ENCODE results near the gene MON2. TPM values are rescaled to one million over a fixed set of nuclear protein-coding genes. Genes with fewer than 3 reads are reported as not detected.

Gene MON2
- total and polyA plus RNA-seq, 2 of the 8 experiments (the other 6 are each of a cell fraction or from before 2014, with no cell fraction given) = 3.8 to 21.8 TPM

- no peak overlapping the region for H2AK5ac ChIP-seq (ENCODE audit: low read depth, low read length)
- H2BK20ac ChIP-seq (ENCODE audit: low read length) = no peak overlapping the region
- no peak for FAIRE-seq
- WGBS, 2 experiments (ENCODE audit: extremely low coverage in 1 of 2, insufficient coverage in 1 of 2, insufficient read length in 1 of 2, insufficient replicate concordance in 2 of 2, low coverage in 1 of 2, low lambda C conversion rate in 2 of 2, missing lambda C conversion rate in 1 of 2) = 73% methylated on average over 3 of the region's 3 CpGs; no CpG with 5 or more reads in 1 of the 2 experiments
- POLR2A ChIA-PET (ENCODE audit: partially characterized antibody) = no interaction called here
- peak in 1 of 3 experiments; percentile 34; a peak in 1 of 4 replicates for TF ChIP-seq CTCF (IDR thresholded peaks at IDR 0.05; ENCODE audit: control extremely low read depth in 1 of 3, insufficient read depth in 1 of 3, low read depth in 1 of 3, low read length in 3 of 3)
- TF ChIP-seq RAD21 (IDR thresholded peaks at IDR 0.05 in 1 of 2, conservative IDR thresholded peaks at IDR 0.05 in 1 of 2; ENCODE audit: low read depth in 2 of 2, low read length in 2 of 2) = peak; percentile 38 to 61
- no peak for TF ChIP-seq CHD2 (IDR thresholded peaks at IDR 0.05; ENCODE audit: low read length)
- no peak overlapping the region for H3K14ac ChIP-seq (ENCODE audit: insufficient read length)
- CTCF ChIA-PET (ENCODE audit: partially characterized antibody) = interaction anchor here (0.8 to 1.8 kb wide), 4 partner anchors 34 to 462 kb away, joined by 3 to 7 read pairs (median 4); partner anchors contain the start of gene PPM1H
- H3K4ac ChIP-seq (replicated peaks; ENCODE audit: insufficient read length, low read depth, low read length) = no peak overlapping the region
- H3K27ac ChIP-seq (ENCODE audit: low read depth, low read length) = no peak overlapping the region
- H3K23ac ChIP-seq (ENCODE audit: insufficient read length) = no peak overlapping the region
- H4K5ac ChIP-seq (ENCODE audit: insufficient read length, low read depth, low read length) = no peak overlapping the region
- DNase-seq (ENCODE audit: low read depth in 1 of 2, low spot score in 2 of 2) = no peak
- no peak overlapping the region for H2BK15ac ChIP-seq (ENCODE audit: low read length)
- no peak overlapping the region for H2BK5ac ChIP-seq (ENCODE audit: low read depth, low read length)
- H2BK12ac ChIP-seq (ENCODE audit: low read depth, low read length) = no peak overlapping the region
- peaks cover under 1% of the 10 kb centered on the region; the same call in 1 of the 2 replicates for H3K79me1 ChIP-seq (ENCODE audit: low read depth, low read length)
- no peak overlapping the region for H3K4me2 ChIP-seq (ENCODE audit: insufficient read depth in 1 of 2, low read depth in 2 of 2, low read length in 2 of 2)
- H3K23me2 ChIP-seq (ENCODE audit: low read depth, low read length) = peaks cover 2% of the 10 kb centered on the region; the same call in 1 of the 2 replicates
- H4K8ac ChIP-seq (ENCODE audit: extremely low read depth, insufficient read depth, low read length) = no peak overlapping the region
- no peaks in the 10 kb centered on the region; a peak in 1 of 8 replicates for H3K36me3 ChIP-seq (ENCODE audit: control insufficient read depth in 2 of 4, insufficient read depth in 4 of 4, low read length in 3 of 4)
- H2AFZ ChIP-seq (ENCODE audit: low read length) = no peak overlapping the region
- H4K20me1 ChIP-seq (replicated peaks in 1 of 2; ENCODE audit: control insufficient read depth in 1 of 2, insufficient read depth in 2 of 2, low read length in 2 of 2) = peaks cover 0 to 2% of the 10 kb centered on the region in 2 experiments
- H3K4me3 ChIP-seq (ENCODE audit: extremely low read depth in 1 of 4, insufficient read depth in 2 of 4, low read depth in 3 of 4, low read length in 4 of 4) = no peak overlapping the region
- H3K56ac ChIP-seq (replicated peaks; ENCODE audit: insufficient read length, low read depth, low read length) = no peak overlapping the region
- H3K9me3 ChIP-seq (ENCODE audit: insufficient read depth in 2 of 2, low read depth in 1 of 2, low read length in 1 of 2) = no peaks in the 10 kb centered on the region
- H3K4me1 ChIP-seq (replicated peaks in 1 of 4; ENCODE audit: control insufficient read depth in 3 of 4, insufficient read depth in 4 of 4, low read length in 3 of 4) = no peaks in the 10 kb centered on the region
- no peak overlapping the region for H3K18ac ChIP-seq (ENCODE audit: extremely low read depth, low read length)
- H2BK120ac ChIP-seq (replicated peaks; ENCODE audit: low read depth, low read length) = no peak overlapping the region
- no peaks in the 10 kb centered on the region for H3K27me3 ChIP-seq (replicated peaks in 1 of 4; ENCODE audit: control insufficient read depth in 3 of 4, extremely low read depth in 1 of 4, insufficient read depth in 3 of 4, low read length in 3 of 4)
- H3K9ac ChIP-seq (replicated peaks in 1 of 4; ENCODE audit: extremely low read depth in 1 of 4, low read depth in 3 of 4, low read length in 3 of 4) = no peak overlapping the region
- H4K91ac ChIP-seq (replicated peaks; ENCODE audit: insufficient read length, low read length) = no peak overlapping the region
- peaks cover 0 to 26% of the 10 kb centered on the region in 2 experiments; a peak in 2 of 4 replicates for H3K79me2 ChIP-seq (ENCODE audit: control insufficient read depth in 1 of 2, insufficient read depth in 2 of 2, low read length in 2 of 2)
Measured at GRCh38 chr12:62472472-62472871, 5.8 kb downstream of the MON2 start.
